NCI-H2171 (cell line): ENCODE results near the gene ADH1B.
"Not testable (repeated sequence)": the region's sequence is repeated elsewhere in the genome, so short reads cannot be mapped to it uniquely, and the experiment has no call there.

Experiments
- DNase-seq: peaks from one replicate; lab custom pipeline; 2025; lab: John Stamatoyannopoulos, UW

ADH1B gene

DNA sequence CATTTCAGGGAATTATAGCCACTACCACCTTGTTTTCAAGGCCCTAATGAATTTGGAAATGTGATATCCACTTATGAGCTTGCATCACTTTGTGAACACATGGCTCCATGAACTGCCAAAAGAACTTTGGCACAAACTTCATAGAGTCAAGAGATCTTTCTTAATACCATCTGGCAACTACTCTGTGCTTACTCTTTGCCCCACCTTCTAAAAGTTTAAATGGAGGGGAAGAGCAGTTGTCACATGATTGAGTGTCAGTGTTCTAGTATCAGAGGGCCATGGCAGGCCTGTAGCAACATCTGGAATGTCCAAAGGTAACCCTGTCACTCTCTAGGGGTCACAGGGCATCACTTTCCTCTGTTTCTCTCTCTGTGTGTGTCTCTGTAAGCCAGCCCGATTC, 2.6 kb upstream of the ADH1B start:
- peak; percentile 60 for DNase-seq

DNA sequence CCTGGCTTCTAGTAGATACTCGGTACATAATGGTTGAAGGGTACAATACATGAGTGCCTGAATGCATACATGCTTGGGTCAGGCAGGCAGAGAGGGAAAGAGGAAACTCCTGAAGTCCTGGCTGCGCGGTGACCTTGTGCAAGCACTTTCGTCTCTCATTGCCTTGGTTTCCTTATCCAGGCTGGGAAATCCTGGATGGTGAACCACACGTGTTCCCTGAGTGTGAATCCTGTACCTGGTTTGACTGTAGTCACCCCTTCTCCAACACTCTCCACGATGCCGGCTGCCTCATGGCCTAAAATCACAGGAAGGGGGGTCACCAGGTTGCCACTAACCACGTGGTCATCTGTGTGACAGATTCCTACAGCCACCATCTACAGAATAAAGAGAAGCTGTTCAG, 3.4 kb downstream of the ADH1B start:
- not testable (repeated sequence) for DNase-seq

DNA sequence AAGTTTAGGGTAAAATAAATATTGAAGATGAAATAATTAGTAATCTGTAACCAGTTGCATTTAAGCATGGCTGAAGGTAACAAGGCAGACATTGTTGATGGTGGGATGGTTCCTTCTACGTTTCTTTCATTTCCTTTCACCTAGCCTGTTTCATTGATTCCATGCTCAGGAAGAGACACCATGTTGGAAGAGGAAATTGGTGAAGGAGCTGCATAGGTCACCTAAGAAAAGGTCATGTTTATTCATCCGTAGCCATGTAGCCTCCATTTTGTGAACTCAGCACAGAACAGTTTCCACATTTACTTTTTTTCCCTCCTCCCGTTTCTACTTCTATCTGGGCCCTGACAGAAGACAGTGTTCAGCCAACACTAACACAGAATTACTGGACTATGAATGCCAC, 3.8 kb downstream of the ADH1B start:
- DNase-seq = no peak

GRCh38 chr4:99315839-99316238, 5.4 kb downstream of the ADH1B start:
- no peak for DNase-seq

DNA sequence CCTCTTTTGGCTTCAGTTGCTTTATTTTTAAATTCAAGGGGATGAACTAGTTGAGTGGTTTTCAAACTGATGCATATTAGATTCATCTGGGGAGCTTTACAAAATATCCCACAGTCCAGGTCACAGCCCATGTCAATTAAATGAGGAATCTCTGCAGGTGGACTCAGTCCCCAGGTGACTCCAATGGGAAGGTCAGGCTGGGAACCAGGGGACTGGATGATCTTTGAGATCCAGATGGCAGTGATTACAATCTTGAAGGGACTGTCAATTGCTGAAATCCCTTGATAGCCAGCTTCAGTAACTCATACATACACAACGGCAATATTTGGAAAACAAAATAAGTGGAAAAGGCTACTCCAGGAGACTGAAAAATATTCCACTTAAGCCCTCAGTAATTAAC, 7.0 kb downstream of the ADH1B start:
- no peak for DNase-seq

DNA sequence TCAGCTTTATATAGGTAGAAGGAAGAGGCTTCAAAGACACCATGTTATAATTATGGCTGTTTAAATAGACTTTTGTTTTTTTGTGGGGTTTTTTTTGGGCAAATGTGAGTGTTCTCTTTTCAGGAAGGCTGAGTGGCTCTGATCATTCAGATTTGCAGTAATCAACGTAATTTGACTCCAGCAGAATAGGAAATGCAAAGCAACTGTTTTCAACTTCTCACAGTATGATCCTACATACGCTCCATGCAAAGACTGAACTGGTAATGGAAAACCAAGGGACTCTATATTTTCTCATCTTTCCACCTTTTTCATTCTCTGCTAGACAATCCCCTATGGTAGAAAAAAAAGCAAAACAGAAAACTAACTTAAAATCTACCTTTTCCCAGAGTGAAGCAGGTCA, 10.8 kb downstream of the ADH1B start:
- DNase-seq = no peak

- DNase-seq = no peak
These were observed 15.4 kb downstream of the ADH1B start for GRCh38 chr4:99305638-99306400.

DNA sequence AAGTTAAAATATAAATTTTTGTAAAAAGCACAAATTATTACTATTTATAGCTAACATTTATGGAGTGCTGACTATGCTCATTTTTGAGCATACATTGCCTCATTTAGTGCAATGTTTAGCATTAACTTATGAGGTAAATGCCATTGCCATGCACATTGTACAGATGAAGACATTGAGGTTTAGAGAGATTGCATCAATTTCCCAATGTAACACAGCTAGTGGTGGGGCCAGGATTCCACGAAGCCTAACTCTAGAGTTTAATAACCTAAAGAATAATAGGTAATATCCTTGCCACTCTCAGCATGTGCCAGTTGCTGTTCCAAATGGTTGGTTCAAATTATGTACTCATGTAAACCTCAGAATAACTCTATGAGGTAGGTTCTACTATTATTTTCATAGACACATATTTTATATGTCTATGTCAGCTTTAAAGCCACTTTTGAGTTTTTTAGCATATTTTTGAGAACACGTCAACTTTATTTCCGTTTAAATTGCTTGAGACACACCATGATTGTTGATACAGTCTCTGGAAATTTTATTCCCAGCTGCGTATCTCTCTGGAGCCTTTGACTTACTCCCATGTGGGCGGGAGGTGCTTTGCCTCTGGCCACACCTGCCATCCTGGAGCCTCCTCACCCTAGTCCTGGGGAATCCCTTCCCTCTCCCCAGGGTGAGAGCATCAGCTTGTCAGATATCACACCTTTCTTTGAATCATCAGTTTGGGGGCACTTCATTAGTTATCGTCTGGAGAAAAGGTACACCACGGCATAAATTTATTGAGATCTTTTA, 19.6 kb downstream of the ADH1B start:
- no peak for DNase-seq

DNA sequence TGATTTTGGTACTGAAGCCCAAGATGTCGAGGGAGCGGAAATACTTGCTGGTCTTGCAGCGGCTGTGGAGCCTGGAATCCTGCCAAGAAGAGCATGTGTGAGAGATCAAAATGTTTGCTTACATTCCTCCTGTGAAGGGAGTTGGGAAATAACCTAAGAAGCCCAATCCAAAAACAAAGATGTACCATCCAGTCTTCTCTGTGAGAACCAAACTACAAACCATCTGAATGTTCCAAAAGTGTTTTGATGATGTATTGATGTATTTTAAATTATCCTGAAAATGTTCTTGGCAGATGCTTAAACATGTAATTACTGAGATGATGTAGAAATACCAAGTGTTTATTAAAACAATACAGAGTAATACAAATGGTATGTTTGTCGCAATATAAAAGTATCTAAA, 20.3 kb downstream of the ADH1B start:
- peak; percentile 63 for DNase-seq

DNA sequence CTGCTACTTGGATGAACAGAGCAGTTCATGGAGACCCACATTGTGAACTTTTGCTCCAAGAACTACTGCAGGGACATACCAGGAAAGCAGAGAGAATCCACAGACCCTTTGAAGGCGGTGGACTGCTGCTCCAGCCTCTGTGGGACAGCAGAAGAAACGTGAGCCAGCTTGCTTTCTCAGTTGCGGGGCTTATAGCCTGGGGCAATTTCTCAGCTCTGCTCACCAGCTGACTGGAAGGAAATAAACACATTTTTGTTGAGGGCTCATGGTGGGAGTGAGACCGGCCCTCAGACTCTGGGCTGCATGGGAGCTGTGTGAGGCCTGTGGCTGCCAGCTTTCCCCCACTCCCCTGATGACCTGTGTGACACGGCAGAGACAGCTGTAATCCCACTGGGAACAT, 27.8 kb downstream of the ADH1B start:
- DNase-seq = no peak

GRCh38 chr4:99290848-99291786, 30.1 kb downstream of the ADH1B start, which contains the start of gene ADH1A:
TSS of gene ADH1A (minus strand) at chr4:99290985. CDS start at chr4:99290914, 71 bp downstream.
- no peak for DNase-seq

DNA sequence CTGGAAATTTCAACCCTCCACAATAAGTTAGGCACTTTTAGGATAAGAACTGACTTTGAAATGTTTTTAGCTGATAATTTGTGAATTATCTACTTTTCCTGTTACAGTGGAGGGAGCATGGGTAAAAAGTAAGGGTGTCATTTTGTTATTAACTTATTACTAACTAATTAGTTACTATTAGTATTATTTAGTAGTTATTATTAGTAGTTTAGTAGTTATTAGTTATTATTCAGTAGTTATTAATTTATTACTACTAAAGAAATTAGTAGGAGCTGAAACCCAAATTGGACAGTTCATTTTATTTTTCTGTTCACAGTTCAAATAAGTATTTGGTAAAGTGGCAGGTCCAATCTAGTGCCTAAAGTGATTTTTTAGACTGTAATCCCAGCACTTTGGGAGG, 35.8 kb downstream of the ADH1B start:
- DNase-seq = no peak

- DNase-seq = no peak
These were observed 38.5 kb downstream of the ADH1B start for GRCh38 chr4:99282731-99283130.

DNA sequence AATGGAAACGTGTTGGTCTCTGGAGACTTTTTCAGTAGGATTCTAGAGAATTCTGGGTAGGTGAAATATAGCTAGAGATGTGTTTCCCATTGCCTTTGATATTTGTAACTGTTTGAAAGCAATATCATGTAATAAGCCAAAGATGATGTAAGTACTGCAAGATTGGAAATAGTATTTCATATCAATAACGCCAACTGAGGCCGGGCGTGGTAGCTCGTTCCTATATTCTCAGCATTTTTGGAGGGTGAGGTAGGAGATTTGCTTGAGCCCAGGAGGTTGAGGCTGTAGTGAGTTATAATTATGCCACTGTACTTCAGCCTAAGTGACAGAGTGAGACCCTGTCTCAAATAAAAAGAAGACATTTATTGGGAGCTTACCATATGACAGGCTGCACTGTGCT, 39.9 kb downstream of the ADH1B start:
- no peak for DNase-seq

DNA sequence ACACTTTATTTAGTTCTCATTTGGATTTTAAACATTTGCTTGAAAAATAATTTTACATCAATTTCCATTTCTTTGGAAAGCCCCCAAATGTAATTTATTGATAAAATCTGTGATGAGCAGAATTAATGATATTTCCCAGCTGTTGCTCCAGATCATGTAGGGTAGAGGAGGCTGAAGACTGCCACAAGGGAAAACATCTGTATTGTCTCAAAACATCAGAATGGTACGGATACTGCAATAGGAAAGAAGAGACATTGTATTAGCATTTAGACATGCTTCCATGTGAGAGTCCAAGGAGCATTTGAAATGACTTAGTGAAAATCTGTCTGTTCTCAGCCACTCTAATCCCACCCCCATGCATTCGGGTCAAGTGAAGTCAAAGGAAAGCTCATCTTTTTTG, 44.8 kb downstream of the ADH1B start:
- DNase-seq = no peak

DNA sequence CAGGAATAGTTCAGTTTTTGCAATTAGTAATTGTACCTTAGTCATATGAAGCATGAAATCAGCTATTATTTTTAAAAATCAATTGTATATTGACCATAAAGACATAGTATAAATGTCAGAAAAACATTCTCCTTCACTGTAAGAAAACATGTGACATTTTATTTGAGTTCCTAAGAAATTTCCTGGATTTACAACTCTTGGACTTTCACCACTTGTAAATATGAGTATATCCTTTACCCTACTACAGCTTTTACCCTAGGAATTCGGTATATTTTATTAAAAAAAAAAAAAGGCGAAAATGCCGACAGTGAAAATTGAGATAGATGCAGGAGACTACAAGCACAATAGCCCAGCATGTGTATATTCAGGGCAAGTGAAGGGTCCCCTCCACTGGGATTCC, 45.3 kb downstream of the ADH1B start:
- no peak for DNase-seq

DNA sequence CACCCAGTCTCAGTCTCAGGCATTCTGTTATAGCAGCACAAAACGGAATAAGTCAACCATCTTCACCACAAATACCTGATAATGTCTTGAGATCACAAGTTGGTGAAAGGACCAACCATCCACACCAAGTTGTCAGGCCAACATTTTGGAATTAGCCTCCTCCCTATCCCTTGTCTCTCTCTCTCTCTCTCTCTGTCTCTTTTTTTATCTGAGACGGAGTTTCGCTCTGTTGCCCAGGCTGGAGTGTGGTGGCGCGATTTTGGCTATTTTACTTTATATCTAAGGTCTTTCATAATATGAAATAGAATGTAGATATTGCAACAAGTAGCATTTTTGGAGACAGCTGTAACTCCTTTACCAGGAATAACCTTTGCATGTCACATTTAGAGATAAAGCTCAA, 46.2 kb downstream of the ADH1B start:
- no peak for DNase-seq

- no peak for DNase-seq
These were observed 47.5 kb downstream of the ADH1B start for GRCh38 chr4:99273704-99274103.

DNA sequence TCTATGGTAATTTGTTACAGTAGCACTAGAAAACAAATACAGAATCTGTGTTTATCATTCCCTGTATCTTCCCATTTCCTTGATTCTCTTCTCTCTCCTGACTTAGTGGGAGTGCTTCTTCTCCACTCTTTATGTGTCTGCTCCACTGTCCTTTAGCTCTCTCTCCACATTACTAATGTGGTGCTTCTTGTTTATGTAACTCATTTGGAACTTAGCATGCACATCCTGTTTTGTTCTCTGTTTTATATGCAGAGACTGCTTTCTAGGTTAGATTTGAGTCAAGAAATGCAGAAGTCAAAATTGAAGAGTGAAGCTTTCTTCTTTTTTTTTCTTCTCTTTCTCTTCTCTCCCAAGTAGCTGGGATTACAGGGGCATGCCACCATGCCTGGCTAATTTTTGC, 56.3 kb downstream of the ADH1B start:
- no peak for DNase-seq
